Measurements from ENCODE around the gene EYA2.

The EYA2 gene

GRCh38 chr20:46951405-46951804 is 56.8 kb downstream of the EYA2 start:
- TF ChIP-seq CTCF (IDR thresholded peaks at IDR 0.05; ENCODE audit: control insufficient read depth, extremely low read depth, insufficient read depth) = no peak
- DNase-seq (ENCODE audit: low read depth) = no peak
- H3K4me3 ChIP-seq (ENCODE audit: low read depth, low read length) = no peak overlapping the region

DNA sequence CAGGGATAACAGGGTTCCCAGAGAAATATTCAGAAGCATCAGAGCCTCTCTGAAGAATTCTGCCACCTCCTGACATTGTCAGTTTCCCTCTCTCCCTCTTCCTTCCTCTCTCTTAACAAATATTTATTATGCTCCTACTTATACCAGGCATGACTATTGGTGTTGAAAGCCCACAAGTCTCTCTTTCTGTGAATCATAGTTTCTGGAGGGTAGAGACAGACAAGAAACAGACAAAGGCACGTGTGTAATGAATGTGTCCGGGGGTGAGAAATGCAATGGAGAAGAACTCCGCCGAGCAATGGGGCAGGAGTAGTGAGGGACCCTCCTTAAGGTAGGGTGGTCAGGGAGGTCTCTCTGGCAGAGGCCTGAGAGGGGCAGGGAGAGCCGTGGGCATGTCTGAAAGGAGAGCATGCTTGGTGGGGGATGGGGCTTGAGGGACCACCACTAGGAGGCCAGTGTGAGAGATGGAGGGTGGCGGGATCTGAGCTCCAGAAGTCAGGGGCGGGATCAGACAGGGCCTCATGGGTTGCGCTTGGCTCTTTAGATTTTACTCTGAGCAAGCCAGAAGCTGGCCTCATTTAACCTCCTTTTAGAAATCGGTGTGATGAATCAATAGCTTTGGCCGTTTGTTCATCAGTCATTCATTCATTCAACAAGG is 57.3 kb downstream of the EYA2 start:
- no peak for TF ChIP-seq CTCF (IDR thresholded peaks at IDR 0.05; ENCODE audit: control insufficient read depth, extremely low read depth, insufficient read depth)
- no peak for DNase-seq (ENCODE audit: low read depth)
- H3K4me3 ChIP-seq (ENCODE audit: low read depth, low read length) = no peak overlapping the region

- H3K4me3 ChIP-seq (ENCODE audit: low read depth, low read length) = no peak overlapping the region
Observed at GRCh38 chr20:46953596-46953995, 59.0 kb downstream of the EYA2 start.

GRCh38 chr20:46954490-46955038 is 59.9 kb downstream of the EYA2 start:
- H3K4me3 ChIP-seq (ENCODE audit: low read depth, low read length) = no peak overlapping the region
- DNase-seq (ENCODE audit: low read depth) = no peak
- no peak for TF ChIP-seq CTCF (IDR thresholded peaks at IDR 0.05; ENCODE audit: control insufficient read depth, extremely low read depth, insufficient read depth)

More at GRCh38 chr20:46953596-46953995, 59.0 kb downstream of the EYA2 start:
- no peak for TF ChIP-seq CTCF (IDR thresholded peaks at IDR 0.05; ENCODE audit: control insufficient read depth, extremely low read depth, insufficient read depth)
- DNase-seq (ENCODE audit: low read depth) = no peak

DNA sequence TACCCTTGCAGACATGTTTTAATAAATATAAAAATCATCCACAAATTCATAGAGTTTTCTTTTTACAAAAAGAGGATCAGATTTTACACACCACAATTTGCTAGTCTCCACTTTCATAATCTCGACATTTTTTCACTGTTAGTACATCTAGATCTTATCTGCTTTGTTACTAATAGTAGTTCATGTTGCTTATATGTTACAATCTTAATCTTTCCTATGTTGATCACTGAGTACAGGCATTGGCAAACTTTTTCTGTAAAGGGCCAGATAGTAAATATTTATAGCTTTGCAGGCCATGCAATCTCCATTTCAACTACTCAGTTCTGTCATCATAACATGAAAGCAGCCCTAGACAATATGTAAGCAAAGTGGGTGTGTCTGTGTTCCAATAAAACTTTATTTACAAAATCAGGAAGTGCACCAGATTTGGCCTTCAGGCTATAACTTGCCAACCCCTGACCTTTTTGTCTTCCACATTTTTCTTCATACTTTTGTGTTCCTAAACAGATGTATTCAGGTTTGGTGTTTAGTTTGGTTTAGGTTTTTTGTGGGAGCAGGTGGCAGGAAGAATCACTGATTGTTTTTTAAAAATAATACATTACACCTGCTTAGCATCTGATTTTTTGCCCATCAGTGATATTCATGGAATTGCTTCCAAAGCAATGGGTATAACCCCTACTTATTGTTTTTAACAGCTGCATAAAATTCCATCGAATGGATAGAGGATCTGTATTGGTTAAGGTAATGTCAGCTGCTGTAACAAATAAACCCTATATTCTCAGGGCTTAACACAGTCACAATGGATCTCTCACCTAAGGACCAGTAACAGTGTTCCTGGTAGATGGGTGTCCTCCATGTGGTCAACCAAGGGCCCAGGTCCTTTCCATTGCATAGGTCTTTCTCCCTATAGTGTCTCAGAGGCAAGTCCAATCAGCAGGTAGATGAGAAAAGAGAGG is 61.2 kb downstream of the EYA2 start:
- DNase-seq (ENCODE audit: low read depth) = no peak
- H3K4me3 ChIP-seq (ENCODE audit: low read depth, low read length) = no peak overlapping the region
- TF ChIP-seq CTCF (IDR thresholded peaks at IDR 0.05; ENCODE audit: control insufficient read depth, extremely low read depth, insufficient read depth) = no peak

DNA sequence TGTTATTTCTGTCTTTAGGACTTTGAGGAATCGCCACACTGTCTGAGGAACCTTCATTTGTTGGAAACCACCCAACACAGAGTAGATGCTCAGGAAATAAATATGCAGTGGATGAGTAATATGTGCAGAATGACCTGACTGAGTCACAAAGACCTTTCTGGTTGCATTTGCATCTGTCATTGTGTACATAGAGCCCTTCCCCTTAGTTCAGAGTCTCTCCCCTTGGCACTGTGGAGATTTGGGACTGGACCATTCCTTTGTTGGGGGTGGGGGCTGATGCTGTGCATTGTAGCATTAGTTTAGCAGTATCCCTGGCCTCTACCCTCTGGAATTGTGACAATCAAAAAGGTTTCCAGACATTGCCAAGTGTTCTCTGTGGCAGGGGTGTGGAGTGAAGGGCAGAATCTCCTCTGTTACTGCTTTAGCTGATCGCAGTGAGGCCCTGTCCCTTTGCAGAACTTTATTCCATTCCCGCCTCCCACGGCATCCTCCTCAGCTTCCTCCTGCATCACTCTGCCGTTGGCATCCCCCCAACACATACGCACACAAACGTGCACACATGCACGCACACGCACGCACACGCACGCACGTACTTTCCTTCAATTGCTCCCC is 64.5 kb downstream of the EYA2 start:
- no peak for DNase-seq (ENCODE audit: low read depth)
- TF ChIP-seq CTCF (IDR thresholded peaks at IDR 0.05; ENCODE audit: control insufficient read depth, extremely low read depth, insufficient read depth) = no peak
- H3K4me3 ChIP-seq (ENCODE audit: low read depth, low read length) = no peak overlapping the region

All from LNCaP clone FGC (cell line).